IPS-15b (cell line): ENCODE measurements around the gene GNB1.

ENCODE experiments used
- H3K27me3 ChIP-seq: one replicate; pipeline ENCODE4 v1.6.1; 2013; ENCODE audit warnings: low read length; ENCODE audit not compliant: control insufficient read depth, insufficient read depth
- H3K36me3 ChIP-seq: one replicate; pipeline ENCODE4 v1.6.1; 2013; ENCODE audit warnings: low read length; ENCODE audit not compliant: control insufficient read depth, insufficient read depth
- H3K4me1 ChIP-seq: one replicate; pipeline ENCODE4 v1.6.1; 2013; ENCODE audit warnings: mild to moderate bottlenecking, low read length; ENCODE audit not compliant: control insufficient read depth, insufficient read depth
- H3K4me3 ChIP-seq: one replicate; pipeline ENCODE4 v1.5.1; 2013; ENCODE audit warnings: low read depth, low read length
- H3K9ac ChIP-seq: one replicate; pipeline ENCODE4 v1.6.1; 2013; ENCODE audit warnings: low read depth, mild to moderate bottlenecking, low read length
- H3K9me3 ChIP-seq: one replicate; pipeline ENCODE4 v1.6.1; 2013; ENCODE audit warnings: mild to moderate bottlenecking, low read length; ENCODE audit not compliant: control insufficient read depth, insufficient read depth

Gene GNB1

DNA sequence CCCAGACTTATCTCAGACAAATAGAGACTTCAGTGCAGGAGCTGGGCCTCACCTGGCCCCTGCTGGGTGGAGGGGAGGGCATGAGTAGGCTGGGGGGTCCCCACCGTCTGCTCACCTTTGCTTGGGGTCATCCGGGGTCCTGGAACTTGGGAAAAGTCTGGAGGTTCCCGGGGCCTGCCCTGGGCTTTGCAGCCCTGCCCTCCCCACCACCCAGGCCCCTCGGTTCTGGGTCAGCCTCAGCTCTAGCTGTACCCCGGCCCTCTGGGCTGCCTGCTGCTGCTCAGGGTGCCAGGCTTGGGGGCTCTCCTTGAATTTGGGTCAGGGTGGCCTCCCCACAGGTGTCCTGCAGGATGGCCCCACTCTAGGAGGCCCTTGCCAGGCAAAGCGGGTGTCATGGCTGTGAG is 30.6 kb upstream of the GNB1 start:
- Histone ChIP-seq H3K27me3 (peaks cover 2% of the 10 kb centered on the region), H3K4me1 (no peaks in the 10 kb centered on the region), H3K9me3 (no peaks in the 10 kb centered on the region), H3K36me3 (no peaks in the 10 kb centered on the region), H3K4me3 (no peak overlapping the region), H3K9ac (no peak overlapping the region)

DNA sequence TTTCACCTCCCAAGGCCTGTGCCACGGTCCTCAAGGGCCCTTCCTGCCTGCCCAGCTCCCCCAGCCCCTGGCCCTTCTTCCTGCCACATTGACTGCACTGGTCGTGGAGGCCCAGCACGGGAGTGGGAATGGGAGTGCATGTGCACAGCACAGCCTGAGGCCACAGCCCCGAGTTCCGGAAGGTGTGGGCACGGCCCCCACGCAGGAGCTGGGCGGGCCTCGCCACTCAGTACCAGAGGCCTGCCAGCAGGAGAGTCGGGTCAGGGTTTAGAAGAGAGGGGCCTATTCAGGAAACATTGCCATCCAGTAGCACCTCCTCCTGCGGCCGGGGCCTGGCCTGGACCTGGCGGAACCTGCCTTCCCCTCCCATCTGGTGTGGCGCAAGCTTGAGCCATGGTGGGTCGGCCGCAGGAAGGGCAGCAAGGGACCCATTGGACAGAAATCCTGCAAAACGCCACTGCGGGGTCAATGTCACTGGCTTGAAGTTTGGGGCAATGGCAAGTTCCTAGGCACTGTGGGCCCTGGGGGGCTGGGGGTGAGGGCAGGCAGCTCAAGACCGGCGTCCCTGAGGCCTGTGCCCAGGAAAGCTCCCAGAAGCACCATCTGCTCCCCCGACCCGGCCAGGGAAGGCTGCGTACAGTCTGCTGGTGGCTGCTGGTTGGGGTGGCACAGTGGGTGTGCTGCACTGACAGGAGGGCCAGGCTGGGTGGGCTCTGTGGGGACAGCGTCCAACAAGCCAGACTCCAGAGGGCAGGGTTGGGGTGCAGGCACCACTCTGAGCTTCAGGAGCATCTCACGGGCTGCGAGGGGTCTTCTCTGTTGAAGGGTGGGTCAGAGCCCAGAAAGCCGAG is 29.9 kb upstream of the GNB1 start:
- H3K9ac ChIP-seq, result no peak overlapping the region
- no peak overlapping the region for H3K4me3 ChIP-seq
- H3K27me3 ChIP-seq, result peaks cover 2% of the 10 kb centered on the region
- H3K36me3 ChIP-seq, result no peaks in the 10 kb centered on the region
- H3K9me3 ChIP-seq, result no peaks in the 10 kb centered on the region
- no peaks in the 10 kb centered on the region for H3K4me1 ChIP-seq

DNA sequence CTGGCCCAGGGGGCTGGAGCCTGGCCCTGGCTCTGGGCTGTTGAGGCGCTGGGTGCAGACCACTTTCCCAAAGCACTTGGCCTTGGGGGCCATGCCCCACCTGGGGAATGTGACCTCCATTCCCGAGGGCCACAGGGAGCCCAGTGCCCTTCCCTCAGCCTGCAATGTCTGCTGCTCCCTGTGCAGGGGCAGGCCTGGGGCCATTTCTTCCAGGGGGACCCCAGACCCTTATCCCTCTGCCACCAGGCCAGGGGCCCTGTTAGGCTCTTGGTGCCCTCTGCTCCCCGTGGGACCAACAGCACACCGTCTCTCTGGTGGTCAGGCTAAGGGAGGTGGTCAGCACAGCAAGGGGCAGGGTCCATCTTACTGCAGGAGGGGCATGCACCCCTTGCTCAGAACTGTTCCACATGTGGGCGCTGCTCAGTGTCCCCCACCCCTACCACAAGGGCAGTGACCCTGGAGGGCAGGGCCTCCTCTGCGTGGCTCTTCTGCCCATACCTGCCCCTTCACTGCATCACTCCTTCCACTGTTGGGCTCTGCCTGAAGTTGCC is 29.2 kb upstream of the GNB1 start:
- Histone ChIP-seq H3K4me1 (no peaks in the 10 kb centered on the region), H3K9me3 (no peaks in the 10 kb centered on the region), H3K9ac (no peak overlapping the region)

DNA sequence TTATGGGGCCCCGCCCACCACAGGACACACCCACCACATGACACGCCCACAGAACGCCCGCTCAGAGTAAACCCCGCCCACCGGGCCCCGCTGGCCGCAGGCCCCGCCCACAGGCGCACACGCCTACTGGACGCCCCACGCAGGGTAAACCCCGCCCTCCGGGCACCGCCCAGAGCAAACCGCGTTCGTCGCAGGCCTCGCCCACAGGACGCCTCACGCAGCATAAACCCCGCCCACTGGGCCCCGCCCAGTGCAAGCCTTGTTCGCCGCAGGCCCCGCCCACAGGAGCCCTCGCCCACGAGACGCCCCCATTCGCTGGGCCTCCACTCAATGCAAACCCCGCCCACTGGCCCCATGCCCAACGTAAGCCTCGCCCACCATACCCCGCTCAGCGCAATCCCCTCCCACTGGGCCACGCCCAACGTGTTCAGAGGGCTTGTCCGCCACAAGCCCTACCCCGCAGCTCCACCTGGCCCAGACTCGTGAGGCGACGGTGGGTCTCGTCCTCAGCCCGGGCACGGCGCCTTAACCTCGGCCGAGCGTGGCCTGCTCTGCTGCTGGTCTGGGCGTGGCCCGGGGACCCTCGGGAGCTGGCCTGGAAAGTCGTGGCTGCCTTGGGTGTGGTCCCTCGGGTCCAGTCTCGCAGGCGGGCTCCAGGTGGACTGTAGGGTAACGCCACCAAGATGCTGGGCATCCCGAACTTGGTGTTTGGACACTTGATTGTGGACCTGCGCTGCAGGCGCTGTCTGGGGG is 28.6 kb upstream of the GNB1 start:
- no peak overlapping the region for H3K9ac ChIP-seq
- H3K9me3 ChIP-seq, result no peaks in the 10 kb centered on the region
- H3K36me3 ChIP-seq, result no peaks in the 10 kb centered on the region
- peaks cover 2% of the 10 kb centered on the region for H3K27me3 ChIP-seq
- H3K4me3 ChIP-seq, result peak overlapping the region; percentile 59
- H3K4me1 ChIP-seq, result no peaks in the 10 kb centered on the region

More for the DNA sequence above, 29.2 kb upstream of the GNB1 start:
- Histone ChIP-seq H3K36me3 (no peaks in the 10 kb centered on the region), H3K4me3 (peak overlapping the region; percentile 41), H3K27me3 (peaks cover 2% of the 10 kb centered on the region)

DNA sequence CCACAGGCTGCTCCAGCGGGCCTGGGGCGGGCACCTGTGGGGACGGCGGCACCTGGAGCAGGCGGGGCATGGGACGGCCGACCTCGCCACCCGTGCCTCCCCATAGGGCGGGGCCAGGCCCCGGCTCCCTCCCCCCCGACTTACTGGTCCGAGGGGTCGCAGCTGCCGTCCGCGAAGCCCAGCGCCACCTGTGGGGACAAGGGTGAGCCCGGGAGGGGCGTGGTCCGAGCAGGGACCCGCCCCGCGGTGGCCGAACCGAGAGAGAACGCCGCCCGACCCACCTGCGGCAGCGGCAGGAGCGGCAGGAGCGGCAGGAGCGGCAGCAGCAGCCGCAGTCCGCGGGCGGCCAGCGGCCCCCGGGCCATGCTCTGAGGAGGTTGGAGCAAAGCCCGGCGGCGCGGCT is 28.0 kb upstream of the GNB1 start, which contains the start of gene TMEM52:
Gene TMEM52 (minus strand): TSS at position 379 of the 403 bp plus-strand sequence. CDS start 14 bp downstream, at position 365.
- H3K9me3 ChIP-seq, result no peaks in the 10 kb centered on the region
- H3K27me3 ChIP-seq, result peaks cover 2% of the 10 kb centered on the region
- peak within 1 kb of the TSS; percentile 65 for H3K9ac ChIP-seq
- H3K36me3 ChIP-seq, result no peaks in the 10 kb centered on the region
- H3K4me1 ChIP-seq, result no peaks in the 10 kb centered on the region
- H3K4me3 ChIP-seq, result peak within 1 kb of the TSS; percentile 59

DNA sequence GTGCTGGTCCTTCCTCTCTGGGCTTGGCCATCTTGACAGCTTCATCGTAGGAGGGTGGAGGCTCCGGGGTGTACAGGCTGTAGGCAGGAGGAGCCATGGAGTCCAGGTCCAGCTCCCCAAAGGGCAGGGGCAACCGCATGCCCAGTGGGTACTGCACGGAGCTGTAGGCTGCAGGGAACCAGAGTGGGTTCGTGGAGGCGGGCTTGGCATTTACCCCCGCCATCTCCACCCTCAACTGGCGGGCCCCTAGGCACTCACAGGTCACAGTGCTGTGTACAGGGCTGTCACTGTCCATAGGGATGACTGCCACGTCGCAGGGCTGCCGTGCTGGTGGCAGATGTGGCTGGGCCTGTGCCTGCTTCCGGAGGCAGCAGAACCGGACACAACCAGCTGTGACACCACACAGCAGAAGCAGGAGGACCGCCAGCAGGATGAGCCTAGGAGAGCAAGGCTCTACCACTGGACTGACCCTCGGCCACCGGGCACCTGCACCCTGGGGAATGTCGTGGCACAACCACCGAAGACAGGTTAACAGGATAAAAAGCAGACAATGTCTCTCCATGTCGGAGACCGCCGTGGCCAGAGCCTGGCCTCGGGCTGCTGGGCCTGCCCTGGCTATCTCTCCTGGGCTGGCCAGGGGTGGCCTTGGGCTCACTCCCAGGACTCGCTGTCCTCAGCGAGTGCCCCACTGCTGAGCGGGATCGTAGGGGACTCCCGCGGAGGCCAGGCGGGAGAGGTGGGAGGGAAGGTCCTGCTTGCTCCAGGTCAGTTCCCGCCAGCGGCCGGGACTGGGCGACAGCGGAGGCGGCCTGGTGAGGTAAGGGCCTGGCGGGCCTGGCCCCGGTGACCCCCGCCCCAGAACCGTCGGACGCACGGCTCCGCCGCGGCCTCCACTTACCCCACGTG is 27.4 kb upstream of the GNB1 start:
- peaks cover 2% of the 10 kb centered on the region for H3K27me3 ChIP-seq
- H3K4me1 ChIP-seq, result no peaks in the 10 kb centered on the region
- H3K9ac ChIP-seq, result peak overlapping the region; percentile 65
- peak overlapping the region; percentile 59 for H3K4me3 ChIP-seq
- no peaks in the 10 kb centered on the region for H3K36me3 ChIP-seq
- no peaks in the 10 kb centered on the region for H3K9me3 ChIP-seq

DNA sequence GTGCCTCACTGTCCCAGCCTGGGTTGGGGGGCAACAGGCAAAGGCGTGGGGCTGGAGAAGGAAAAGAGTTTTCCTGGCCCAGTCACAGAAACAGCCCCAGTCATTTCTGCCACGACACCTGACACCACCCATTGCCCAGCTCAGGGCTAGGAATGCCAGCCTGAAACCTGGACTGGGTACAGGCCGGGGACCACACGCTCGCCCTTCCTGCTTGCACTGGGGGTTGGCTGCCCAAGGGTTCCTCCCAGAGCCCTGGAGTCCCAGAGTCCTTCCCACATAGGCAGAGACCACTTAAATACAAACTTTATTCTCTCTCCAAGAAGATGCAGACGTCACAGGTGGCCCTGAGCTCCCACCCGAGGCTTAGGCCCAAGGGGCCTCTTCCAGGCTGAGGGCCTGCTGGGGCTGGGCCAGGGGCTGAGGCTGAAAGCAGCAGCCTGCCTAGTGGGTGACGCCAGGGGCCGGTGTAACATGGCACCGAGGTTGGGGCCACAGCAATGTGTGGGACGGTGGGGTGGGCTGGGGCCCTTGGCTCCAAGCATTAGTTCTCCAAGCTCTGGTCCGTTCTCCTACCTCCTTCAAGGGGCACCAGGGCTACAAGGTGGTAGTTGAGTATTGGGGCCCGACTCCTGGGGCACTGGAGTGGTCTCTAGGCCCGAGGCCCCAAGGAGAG is 26.6 kb upstream of the GNB1 start:
- H3K9me3 ChIP-seq, result no peaks in the 10 kb centered on the region
- H3K27me3 ChIP-seq, result peaks cover 2% of the 10 kb centered on the region
- H3K9ac ChIP-seq, result no peak overlapping the region
- no peaks in the 10 kb centered on the region for H3K36me3 ChIP-seq
- no peak overlapping the region for H3K4me3 ChIP-seq
- H3K4me1 ChIP-seq, result no peaks in the 10 kb centered on the region

DNA sequence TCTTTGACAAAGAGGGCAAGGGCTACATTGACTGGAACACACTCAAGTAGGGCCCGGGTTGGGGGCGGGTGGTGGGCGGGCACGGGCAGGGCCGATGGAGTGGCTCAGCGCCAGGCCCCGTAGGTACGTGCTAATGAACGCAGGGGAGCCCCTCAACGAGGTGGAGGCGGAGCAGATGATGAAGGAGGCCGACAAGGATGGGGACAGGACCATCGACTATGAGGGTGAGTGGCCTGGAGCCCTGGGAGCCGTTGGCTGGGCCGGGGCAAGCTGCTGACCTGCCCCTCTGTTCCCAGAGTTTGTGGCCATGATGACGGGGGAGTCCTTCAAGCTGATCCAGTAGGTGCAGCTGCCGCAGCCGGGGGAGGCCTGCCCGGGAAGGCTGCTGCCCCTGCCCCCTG is 26.0 kb upstream of the GNB1 start:
- H3K27me3 ChIP-seq, result peaks cover 2% of the 10 kb centered on the region
- no peaks in the 10 kb centered on the region for H3K9me3 ChIP-seq
- H3K36me3 ChIP-seq, result no peaks in the 10 kb centered on the region
- H3K9ac ChIP-seq, result no peak overlapping the region
- no peak overlapping the region for H3K4me3 ChIP-seq
- H3K4me1 ChIP-seq, result no peaks in the 10 kb centered on the region

DNA sequence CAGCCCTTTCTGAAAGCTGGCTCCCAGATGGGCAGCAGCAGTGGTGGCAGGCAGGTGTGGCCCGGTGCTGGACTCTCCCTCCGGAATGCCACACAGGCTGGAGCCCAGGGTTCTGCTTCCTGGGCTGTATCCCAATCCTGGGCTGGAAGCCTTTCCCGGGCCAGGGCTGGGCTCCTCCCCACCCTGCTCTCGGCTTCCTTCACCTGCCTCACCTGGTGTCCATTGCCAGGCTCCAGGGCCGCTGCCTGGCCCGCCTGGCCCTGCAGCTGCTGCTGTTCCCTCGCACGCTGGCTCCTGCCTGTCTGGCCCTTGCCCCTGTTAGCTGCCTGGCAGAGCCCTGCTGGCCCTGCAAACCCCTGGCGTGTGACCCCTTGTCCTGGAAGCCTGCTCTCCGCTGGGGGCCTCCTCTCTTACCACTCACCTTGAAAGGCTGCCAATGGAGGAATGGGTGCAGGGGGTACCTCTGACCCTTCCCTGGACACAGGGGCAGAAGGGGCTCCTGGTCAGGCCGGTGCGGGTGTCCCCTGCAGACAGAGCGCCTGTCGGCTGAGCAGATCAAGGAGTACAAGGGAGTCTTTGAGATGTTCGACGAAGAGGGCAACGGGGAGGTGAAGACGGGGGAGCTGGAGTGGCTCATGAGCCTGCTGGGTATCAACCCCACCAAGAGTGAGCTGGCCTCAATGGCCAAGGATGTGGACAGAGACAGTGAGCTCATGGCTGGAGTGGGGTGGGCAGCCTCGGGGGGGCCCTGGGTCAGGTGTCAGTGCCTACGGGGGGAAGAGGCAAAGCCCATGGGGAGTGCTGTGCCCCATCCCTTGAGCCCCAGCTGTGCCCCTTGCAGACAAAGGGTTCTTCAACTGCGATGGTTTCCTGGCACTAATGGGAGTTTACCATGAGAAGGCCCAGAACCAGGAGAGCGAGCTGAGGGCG is 25.3 kb upstream of the GNB1 start:
- Histone ChIP-seq H3K9ac (no peak overlapping the region), H3K27me3 (peaks cover 2% of the 10 kb centered on the region), H3K4me3 (no peak overlapping the region), H3K9me3 (no peaks in the 10 kb centered on the region), H3K4me1 (no peaks in the 10 kb centered on the region), H3K36me3 (no peaks in the 10 kb centered on the region)

DNA sequence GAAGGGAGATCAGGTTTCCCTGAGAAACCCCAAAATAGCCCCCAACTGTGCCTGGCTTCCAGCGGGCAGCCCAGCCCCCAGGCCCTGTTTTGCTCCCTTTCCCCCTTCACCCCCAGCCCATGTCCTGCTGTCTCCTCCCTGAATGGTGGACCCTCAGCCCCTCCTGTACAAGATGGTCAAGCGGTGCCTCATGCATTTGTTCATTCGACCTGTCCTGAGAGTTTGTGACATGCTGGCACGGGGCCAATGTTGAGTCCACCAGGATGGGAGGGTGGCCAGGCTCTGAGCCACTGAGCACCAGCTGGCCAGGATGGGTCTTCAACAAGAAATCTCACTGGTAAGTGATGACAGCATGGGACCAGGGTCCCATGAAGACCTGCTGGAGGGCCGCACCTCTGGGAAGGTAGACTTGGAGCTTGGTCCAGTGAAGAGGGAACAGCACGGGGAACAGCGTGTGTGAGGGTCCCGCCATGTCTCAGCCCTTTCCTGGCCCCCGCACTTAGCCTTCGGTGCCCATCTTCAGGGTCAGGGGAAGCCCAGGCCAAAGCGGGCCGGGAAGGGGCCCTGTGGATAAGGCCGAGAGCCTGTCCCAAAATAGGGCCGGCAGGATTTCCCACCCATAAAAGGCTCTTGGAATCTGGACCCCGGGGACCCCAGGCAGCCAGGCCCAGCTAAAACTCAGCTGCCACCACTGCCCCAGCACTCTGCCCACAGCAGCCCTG is 24.2 kb upstream of the GNB1 start, which contains the start of gene CALML6:
Gene CALML6 (plus strand): TSS at position 290 of the 722 bp plus-strand sequence. CDS start 21 bp downstream, at position 311.
- peaks cover 1% of the 10 kb centered on the region for H3K4me1 ChIP-seq
- no peaks in the 10 kb centered on the region for H3K9me3 ChIP-seq
- H3K4me3 ChIP-seq, result no peak within 1 kb of the TSS
- H3K36me3 ChIP-seq, result no peaks in the 10 kb centered on the region
- no peak within 1 kb of the TSS for H3K9ac ChIP-seq
- peaks cover 2% of the 10 kb centered on the region for H3K27me3 ChIP-seq
